Measurements from ENCODE around the gene RUSF1. TPM values are rescaled to one million over a fixed set of nuclear protein-coding genes. Genes with fewer than 3 reads are reported as not detected.

Gene RUSF1
- total and polyA plus RNA-seq, 4 experiments from 2014 or later: 16.3 to 110 (median 61.7) TPM

- H3K27me3 ChIP-seq (ENCODE audit: insufficient read depth, low read length): no peaks in the 10 kb centered on the region
- DNase-seq: no peak
- Mint-ChIP-seq H3K9me3 (peaks cover 0 to 1% (median 0%) of the 10 kb centered on the region in 8 donors), H3K4me1 (peaks cover 4 to 27% (median 16%) of the 10 kb centered on the region in 4 donors), H3K4me3 (no peak within 1 kb of the TSS), H3K36me3 (peaks cover 0 to 2% of the 10 kb centered on the region in 2 donors), H3K27me3 (no peaks in the 10 kb centered on the region), H3K27ac (peak within 1 kb of the TSS in 3 of 7 donors; percentile 5 to 34 (median 13))
- ChIA-PET CTCF (ENCODE audit: partially characterized antibody) (interaction anchor here (1.7 kb wide), 1 partner anchor 23 kb away, joined by 5 read pairs; no protein-coding TSS in a partner anchor), POLR2A (ENCODE audit: partially characterized antibody) (interaction anchor here (0.8 kb wide), 1 partner anchor 25 kb away, joined by 3 read pairs; no protein-coding TSS in a partner anchor)
- intact Hi-C loops (cut with micrococcal nuclease): no loop called here
- no peaks in the 10 kb centered on the region for H3K36me3 ChIP-seq (ENCODE audit: insufficient read depth, low read length)
- no peak within 1 kb of the TSS for H3K27ac ChIP-seq (ENCODE audit: low read depth, low read length)
- no peak within 1 kb of the TSS for H3K4me3 ChIP-seq (ENCODE audit: low read length in 2 of 2)
- peaks cover 13% of the 10 kb centered on the region for H3K4me1 ChIP-seq (ENCODE audit: insufficient read depth, low read length)
- no peaks in the 10 kb centered on the region for H3K9me3 ChIP-seq (ENCODE audit: control insufficient read depth in 1 of 2, low read length in 2 of 2)
Measured at GRCh38 chr16:31483081-31483480, 25.1 kb downstream of the RUSF1 start, which contains the start of gene SLC5A2. SLC5A2 (plus strand) TSS chr16:31483123; CDS start chr16:31483137, 14 bp downstream.

DNA sequence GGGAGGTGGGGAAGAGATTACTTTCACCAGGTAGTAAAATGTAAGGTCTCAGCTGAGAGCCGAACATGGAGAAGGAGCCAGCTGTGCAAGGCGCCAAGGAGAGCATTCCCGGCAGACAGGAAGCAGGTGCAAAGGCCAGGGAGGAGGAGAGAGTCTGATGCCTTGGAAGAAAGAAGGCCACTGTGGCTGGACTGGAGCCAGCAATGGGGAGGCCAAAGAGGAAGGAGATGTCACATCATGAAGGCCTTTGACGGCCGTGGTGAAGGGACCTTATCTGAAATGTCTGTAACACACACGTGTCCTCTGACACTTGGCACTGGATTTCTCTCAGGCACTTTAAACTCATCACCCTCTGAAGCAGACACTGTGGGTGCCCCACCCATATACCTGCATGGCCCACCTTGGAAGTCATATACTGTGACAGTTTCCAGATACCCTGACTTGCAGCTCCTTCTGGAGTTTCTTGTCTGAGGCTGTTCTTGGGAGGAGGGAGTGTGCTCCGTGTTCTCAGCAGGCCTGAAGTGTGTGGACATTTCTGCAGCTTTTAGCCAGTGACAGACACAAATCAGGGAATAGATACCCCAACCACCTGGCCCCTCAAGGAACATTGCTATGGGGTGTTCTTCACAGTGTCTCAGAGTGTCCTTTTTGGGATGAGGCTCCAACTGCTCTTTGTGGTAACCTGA lies 27.2 kb downstream of the RUSF1 start:
- H3K9me3 ChIP-seq (ENCODE audit: control insufficient read depth in 1 of 2, low read length in 2 of 2): no peaks in the 10 kb centered on the region
- peaks cover 7 to 30% (median 13%) of the 10 kb centered on the region in 4 donors for H3K4me1 Mint-ChIP-seq
- ChIA-PET CTCF (ENCODE audit: partially characterized antibody) (no interaction called here), POLR2A (ENCODE audit: partially characterized antibody) (no interaction called here)
- no peaks in the 10 kb centered on the region for H3K36me3 ChIP-seq (ENCODE audit: insufficient read depth, low read length)
- H3K27ac Mint-ChIP-seq: no peak overlapping the region
- intact Hi-C loops (cut with micrococcal nuclease): no loop called here
- H3K4me3 Mint-ChIP-seq: no peak overlapping the region
- peaks cover 14% of the 10 kb centered on the region for H3K4me1 ChIP-seq (ENCODE audit: insufficient read depth, low read length)
- no peaks in the 10 kb centered on the region for H3K27me3 Mint-ChIP-seq
- no peaks in the 10 kb centered on the region for H3K36me3 Mint-ChIP-seq
- no peak overlapping the region for H3K4me3 ChIP-seq (ENCODE audit: low read length in 2 of 2)
- no peak overlapping the region for H3K27ac ChIP-seq (ENCODE audit: low read depth, low read length)
- H3K27me3 ChIP-seq (ENCODE audit: insufficient read depth, low read length): no peaks in the 10 kb centered on the region
- no peak for DNase-seq
- H3K9me3 Mint-ChIP-seq: peaks cover 0 to 2% (median 0%) of the 10 kb centered on the region in 8 donors

DNA sequence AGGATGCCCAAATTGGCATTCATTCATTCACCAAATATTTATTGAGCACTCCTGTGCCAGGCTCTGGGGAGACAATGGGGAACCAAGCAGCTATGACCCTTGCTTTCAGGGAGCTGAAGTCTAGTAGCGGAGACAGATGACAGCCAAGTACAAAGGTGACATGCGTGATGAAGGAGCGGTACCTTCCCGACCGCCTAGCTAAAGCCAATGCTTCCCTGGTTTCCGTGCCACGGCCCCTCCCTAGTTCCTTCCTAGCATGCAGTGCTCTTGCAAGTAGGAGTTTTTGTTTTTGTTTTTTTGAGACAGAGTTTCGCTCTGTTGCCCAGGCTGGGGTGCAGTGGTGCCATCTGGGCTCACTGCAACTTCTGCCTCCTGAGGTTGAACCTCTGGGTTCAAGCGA lies 28.4 kb downstream of the RUSF1 start:
- Mint-ChIP-seq H3K4me3 (peak overlapping the region in 2 of 8 donors; percentile 17 to 50), H3K9me3 (peaks cover 0 to 2% (median 0%) of the 10 kb centered on the region in 8 donors), H3K4me1 (peaks cover 7 to 22% (median 13%) of the 10 kb centered on the region in 4 donors), H3K27ac (peak overlapping the region in 3 of 7 donors; percentile 3 to 47 (median 21)), H3K27me3 (no peaks in the 10 kb centered on the region), H3K36me3 (no peaks in the 10 kb centered on the region)
- Histone ChIP-seq H3K4me3 (ENCODE audit: low read length in 2 of 2) (no peak overlapping the region), H3K4me1 (ENCODE audit: insufficient read depth, low read length) (peaks cover 14% of the 10 kb centered on the region), H3K9me3 (ENCODE audit: control insufficient read depth in 1 of 2, low read length in 2 of 2) (no peaks in the 10 kb centered on the region), H3K27ac (ENCODE audit: low read depth, low read length) (no peak overlapping the region), H3K36me3 (ENCODE audit: insufficient read depth, low read length) (no peaks in the 10 kb centered on the region), H3K27me3 (ENCODE audit: insufficient read depth, low read length) (no peaks in the 10 kb centered on the region)
- intact Hi-C loops (cut with micrococcal nuclease): no loop called here
- CTCF ChIA-PET (ENCODE audit: partially characterized antibody): no interaction called here
- POLR2A ChIA-PET (ENCODE audit: partially characterized antibody): interaction anchor here (5.6 kb wide), 1 partner anchor 20 kb away, joined by 72 read pairs; the partner anchor contains the start of gene ARMC5
- DNase-seq: no peak

DNA sequence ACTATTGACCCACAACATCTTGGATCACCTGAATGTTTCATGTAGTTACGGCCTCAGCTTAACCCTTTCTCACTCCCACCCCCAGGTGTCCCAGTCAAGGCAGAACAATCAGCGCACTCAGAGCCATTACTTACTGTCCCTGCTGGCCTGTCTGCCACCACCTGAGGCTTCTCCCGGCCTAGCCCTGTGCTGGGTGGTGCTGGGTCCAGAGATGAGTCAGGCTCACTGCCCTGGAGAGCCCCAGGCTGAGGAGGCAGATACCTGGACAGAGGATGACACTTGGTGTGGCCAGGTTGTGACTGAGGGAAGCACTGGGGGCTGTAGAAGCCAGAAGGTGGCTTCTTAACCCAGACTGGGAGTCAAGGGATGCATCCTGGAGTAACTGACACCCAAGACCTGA lies 29.2 kb downstream of the RUSF1 start:
- peak overlapping the region in 3 of 8 donors; percentile 12 to 57 (median 48) for H3K4me3 Mint-ChIP-seq

GRCh38 chr16:31477220-31478216 lies 30.7 kb downstream of the RUSF1 start:
- H3K36me3 Mint-ChIP-seq: no peaks in the 10 kb centered on the region
- DNase-seq: peak in 2 of 5 donors; percentile 3 to 59
- ChIA-PET POLR2A (ENCODE audit: partially characterized antibody) (interaction anchor here (0.7 to 5.6 kb wide), 13 partner anchors 9 to 396 kb away, joined by 3 to 75 read pairs (median 4); partner anchors contain the start of genes ARMC5, FUS, RUSF1 and ZNF267), CTCF (ENCODE audit: partially characterized antibody) (interaction anchor here (0.7 to 5.1 kb wide), 3 partner anchors 10 to 335 kb away, joined by 3 to 38 read pairs (median 4); no protein-coding TSS in a partner anchor)
- H3K9me3 Mint-ChIP-seq: peaks cover 0 to 2% (median 0%) of the 10 kb centered on the region in 8 donors
- H3K27ac Mint-ChIP-seq: peak overlapping the region in 5 of 7 donors; percentile 44 to 84 (median 72)
- H3K4me1 ChIP-seq (ENCODE audit: insufficient read depth, low read length): peaks cover 17% of the 10 kb centered on the region
- peak overlapping the region; percentile 67 to 88 (median 78) for H3K4me3 Mint-ChIP-seq
- peaks cover 0 to 12% of the 10 kb centered on the region in 2 donors for H3K27me3 Mint-ChIP-seq
- H3K27me3 ChIP-seq (ENCODE audit: insufficient read depth, low read length): no peaks in the 10 kb centered on the region
- H3K4me1 Mint-ChIP-seq: peaks cover 7 to 31% (median 19%) of the 10 kb centered on the region in 4 donors
- no peak overlapping the region for H3K27ac ChIP-seq (ENCODE audit: low read depth, low read length)
- no peaks in the 10 kb centered on the region for H3K36me3 ChIP-seq (ENCODE audit: insufficient read depth, low read length)
- intact Hi-C loops (cut with micrococcal nuclease): no loop called here
- no peaks in the 10 kb centered on the region for H3K9me3 ChIP-seq (ENCODE audit: control insufficient read depth in 1 of 2, low read length in 2 of 2)
- peak overlapping the region in 1 of 2 donors; percentile 49 for H3K4me3 ChIP-seq (ENCODE audit: low read length in 2 of 2)

More for the DNA sequence above, 29.2 kb downstream of the RUSF1 start:
- no peak overlapping the region for H3K27ac Mint-ChIP-seq
- H3K27me3 Mint-ChIP-seq: peaks cover 0 to 3% of the 10 kb centered on the region in 2 donors
- ChIA-PET CTCF (ENCODE audit: partially characterized antibody) (interaction anchor here (1.6 to 5.1 kb wide), 2 partner anchors 9 to 17 kb away, joined by 4 to 38 read pairs; no protein-coding TSS in a partner anchor), POLR2A (ENCODE audit: partially characterized antibody) (interaction anchor here (4.2 to 5.6 kb wide), 3 partner anchors 9 to 29 kb away, joined by 25 to 75 read pairs (median 72); partner anchors contain the start of genes ARMC5 and RUSF1)
- Histone ChIP-seq H3K4me1 (ENCODE audit: insufficient read depth, low read length) (peaks cover 14% of the 10 kb centered on the region), H3K27ac (ENCODE audit: low read depth, low read length) (no peak overlapping the region), H3K9me3 (ENCODE audit: control insufficient read depth in 1 of 2, low read length in 2 of 2) (no peaks in the 10 kb centered on the region), H3K4me3 (ENCODE audit: low read length in 2 of 2) (no peak overlapping the region), H3K36me3 (ENCODE audit: insufficient read depth, low read length) (no peaks in the 10 kb centered on the region), H3K27me3 (ENCODE audit: insufficient read depth, low read length) (no peaks in the 10 kb centered on the region)
- no peaks in the 10 kb centered on the region for H3K36me3 Mint-ChIP-seq
- DNase-seq: no peak
- H3K4me1 Mint-ChIP-seq: peaks cover 7 to 22% (median 13%) of the 10 kb centered on the region in 4 donors
- intact Hi-C loops (cut with micrococcal nuclease): no loop called here
- H3K9me3 Mint-ChIP-seq: peaks cover 0 to 2% (median 0%) of the 10 kb centered on the region in 8 donors

DNA sequence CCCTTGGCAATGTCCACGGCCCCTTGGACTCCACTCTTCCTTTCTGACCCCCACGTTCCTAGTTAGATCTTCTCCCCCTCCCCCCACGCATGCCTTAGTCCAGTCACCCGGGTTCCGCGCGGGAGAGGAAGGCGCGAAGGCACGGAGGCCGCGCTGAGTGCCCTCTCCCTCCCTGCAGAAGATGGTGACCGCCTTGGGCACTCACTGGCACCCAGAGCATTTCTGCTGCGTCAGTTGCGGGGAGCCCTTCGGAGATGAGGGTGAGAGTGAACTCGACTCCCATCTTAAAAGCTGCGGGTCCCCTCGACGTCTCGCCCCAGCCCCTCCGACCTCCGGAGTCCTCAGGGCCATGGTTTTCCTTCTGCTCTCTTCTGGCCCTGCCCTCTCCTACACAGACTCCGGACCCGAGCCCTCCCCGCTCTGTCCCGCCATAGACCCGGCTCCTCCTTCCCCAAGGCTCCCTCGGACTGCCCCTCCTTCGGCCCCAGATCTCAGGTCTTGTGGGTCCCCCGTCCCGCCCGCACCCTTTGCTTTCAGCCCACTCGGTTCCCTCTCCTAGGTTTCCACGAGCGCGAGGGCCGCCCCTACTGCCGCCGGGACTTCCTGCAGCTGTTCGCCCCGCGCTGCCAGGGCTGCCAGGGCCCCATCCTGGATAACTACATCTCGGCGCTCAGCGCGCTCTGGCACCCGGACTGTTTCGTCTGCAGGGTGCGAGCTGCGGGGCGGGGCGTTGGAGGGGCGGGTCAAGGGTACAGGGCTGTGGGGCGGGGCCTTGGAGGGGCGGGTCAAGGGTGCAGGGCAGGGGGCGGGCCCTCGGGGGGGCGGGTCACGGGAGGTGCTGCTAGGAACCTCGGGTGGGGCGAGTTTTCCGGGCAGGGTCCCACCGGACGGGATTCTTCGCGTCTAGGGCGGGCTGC lies 31.6 kb downstream of the RUSF1 start:
- CTCF ChIA-PET (ENCODE audit: partially characterized antibody): interaction anchor here (5.1 kb wide), 1 partner anchor 15 kb away, joined by 38 read pairs; no protein-coding TSS in a partner anchor
- peak; percentile 70 to 87 (median 78) for DNase-seq
- H3K36me3 Mint-ChIP-seq: no peaks in the 10 kb centered on the region
- Histone ChIP-seq H3K36me3 (ENCODE audit: insufficient read depth, low read length) (no peaks in the 10 kb centered on the region), H3K9me3 (ENCODE audit: control insufficient read depth in 1 of 2, low read length in 2 of 2) (no peaks in the 10 kb centered on the region), H3K27me3 (ENCODE audit: insufficient read depth, low read length) (no peaks in the 10 kb centered on the region), H3K4me3 (ENCODE audit: low read length in 2 of 2) (peak overlapping the region; percentile 59 to 61), H3K4me1 (ENCODE audit: insufficient read depth, low read length) (peaks cover 24% of the 10 kb centered on the region), H3K27ac (ENCODE audit: low read depth, low read length) (peak overlapping the region; percentile 26)
- H3K4me1 Mint-ChIP-seq: peaks cover 7 to 35% (median 21%) of the 10 kb centered on the region in 4 donors
- POLR2A ChIA-PET (ENCODE audit: partially characterized antibody): interaction anchor here (0.7 to 5.6 kb wide), 13 partner anchors 8 to 397 kb away, joined by 3 to 75 read pairs (median 4); partner anchors contain the start of genes ARMC5, FUS, RUSF1 and ZNF267
- intact Hi-C loops (cut with micrococcal nuclease): loop anchor here (1.0 kb wide), 3 partner anchors 11 to 32 kb away; partner anchors contain the start of genes ARMC5 and RUSF1
- H3K4me3 Mint-ChIP-seq: peak overlapping the region; percentile 82 to 93 (median 85)
- peaks cover 0 to 2% (median 0%) of the 10 kb centered on the region in 8 donors for H3K9me3 Mint-ChIP-seq
- H3K27me3 Mint-ChIP-seq: peaks cover 0 to 13% of the 10 kb centered on the region in 2 donors
- H3K27ac Mint-ChIP-seq: peak overlapping the region; percentile 59 to 86 (median 79)

Measured in CD4-positive, alpha-beta memory T cell (primary cell).